ENCODE results near the gene MED16. TPM values are rescaled to one million over a fixed set of nuclear protein-coding genes. Genes with fewer than 3 reads are reported as not detected.

Gene MED16
- total and polyA plus RNA-seq, 2 of the 13 experiments (the other 11 are each of a cell fraction or from before 2014, with no cell fraction given) = 13.3 to 14.8 TPM

- FAIRE-seq (no peak), DNase-seq (ENCODE audit: low spot score) (no peak), ATAC-seq (peak; percentile 62)
- Histone ChIP-seq H4K20me1 (ENCODE audit: insufficient read depth, low read length) (no peaks in the 10 kb centered on the region), H3K9me3 (ENCODE audit: low read length) (no peaks in the 10 kb centered on the region), H3K36me3 (replicated peaks in 1 of 2; ENCODE audit: control insufficient read depth in 1 of 2, insufficient read depth in 2 of 2, low read length in 2 of 2) (no peaks in the 10 kb centered on the region), H3K4me1 (ENCODE audit: insufficient read depth, low read length) (peaks cover 21% of the 10 kb centered on the region; the same call in 1 of the 2 replicates), H3K4me2 (ENCODE audit: low read depth, low read length) (peak overlapping the region; percentile 54; the same call in 1 of the 2 replicates), H3K4me3 (replicated peaks in 1 of 3; ENCODE audit: insufficient read depth in 1 of 3, low read depth in 2 of 3, low read length in 3 of 3) (peak overlapping the region in 1 of 3 experiments; percentile 24; a peak in 1 of 6 replicates), H2AFZ (ENCODE audit: low read length) (no peak overlapping the region), H3K27me3 (ENCODE audit: control insufficient read depth in 1 of 2, insufficient read depth in 2 of 2, low read length in 2 of 2) (peaks cover 10 to 49% of the 10 kb centered on the region in 2 experiments), H3K27ac (ENCODE audit: extremely low read length, insufficient read depth, low read length) (no peak overlapping the region), H3K9ac (ENCODE audit: insufficient read depth, low read depth, low read length) (no peak overlapping the region), H3K79me2 (ENCODE audit: insufficient read depth, low read length) (no peaks in the 10 kb centered on the region)
- ChIA-PET CTCF (ENCODE audit: low intra/inter-chr PET ratio, low total read pairs) (no interaction called here), POLR2A (interaction anchor here (0.9 to 1.1 kb wide), 2 partner anchors 51 to 68 kb away, joined by 3 to 4 read pairs; no protein-coding TSS in a partner anchor)
- WGBS (ENCODE audit: low lambda C conversion rate) = 15% methylated on average over 13 of the region's 28 CpGs
- BruUV-seq (replicated peaks) = no TSS peak
- in situ Hi-C loops (cut with HindIII; ENCODE audit: extremely low pct_ligation_motif_present, low pct_unique_long_range_greater_than_20kb) = loop anchor here (10.0 kb wide), 1 partner anchor 86 kb away; no protein-coding TSS in a partner anchor
- intact Hi-C loops (cut with micrococcal nuclease; ENCODE audit: unreplicated experiment) = no loop called here
- TF ChIP-seq KLF6 (CRISPR knock-in tag; IDR thresholded peaks at IDR 0.05) = no peak
- 0 out of 2 replicates have a peak, but pooled peaks have one; percentile 15 for TF ChIP-seq ZNF768 (CRISPR knock-in tag; IDR thresholded peaks at IDR 0.05)
- TF ChIP-seq ATRX (CRISPR knock-in tag; IDR thresholded peaks at IDR 0.05; ENCODE audit: borderline replicate concordance) = no peak
- TF ChIP-seq ZNF30 (CRISPR knock-in tag; IDR thresholded peaks at IDR 0.05) = no peak
- 0 out of 2 replicates have a peak, but pooled peaks have one; percentile 18 for TF ChIP-seq PATZ1 (CRISPR knock-in tag; IDR thresholded peaks at IDR 0.05)
- TF ChIP-seq TAF1 (CRISPR knock-in tag; IDR thresholded peaks at IDR 0.05) = 0 out of 2 replicates have a peak, but pooled peaks have one; percentile 20
- no peak for TF ChIP-seq SP5 (CRISPR knock-in tag; IDR thresholded peaks at IDR 0.05; ENCODE audit: borderline replicate concordance, low read depth)
- peak; percentile 39; the same call in 1 of the 2 replicates for TF ChIP-seq CEBPB (IDR thresholded peaks at IDR 0.05; ENCODE audit: borderline replicate concordance, low read depth, low read length)
- TF ChIP-seq RXRB (CRISPR knock-in tag; IDR thresholded peaks at IDR 0.05; ENCODE audit: borderline replicate concordance) = 0 out of 2 replicates have a peak, but pooled peaks have one; percentile 25
- no peak for TF ChIP-seq MTERF4 (CRISPR knock-in tag; IDR thresholded peaks at IDR 0.05)
- TF ChIP-seq ZFP91 (CRISPR knock-in tag; IDR thresholded peaks at IDR 0.05; ENCODE audit: borderline replicate concordance) = 0 out of 2 replicates have a peak, but pooled peaks have one; percentile 46
- TF ChIP-seq ZKSCAN8 (CRISPR knock-in tag; IDR thresholded peaks at IDR 0.05; ENCODE audit: borderline replicate concordance) = peak; percentile 99
- peak; percentile 83; the same call in 1 of the 2 replicates for TF ChIP-seq MTF2 (CRISPR knock-in tag; IDR thresholded peaks at IDR 0.05; ENCODE audit: borderline replicate concordance)
- TF ChIP-seq ZMYM3 (CRISPR knock-in tag; IDR thresholded peaks at IDR 0.05) = 0 out of 2 replicates have a peak, but pooled peaks have one; percentile 34
- peak; percentile 81 for TF ChIP-seq RXRA (CRISPR knock-in tag; IDR thresholded peaks at IDR 0.05)
Measured at GRCh38 chr19:850221-850978, 42.6 kb downstream of the MED16 start.
